GM19240 (cell line): ENCODE measurements around the gene PDCL2.
A peak's percentile ranks its signal among the peaks of the same experiment; 100 is the strongest.
"Not testable (repeated sequence)": the region's sequence is repeated elsewhere in the genome, so short reads cannot be mapped to it uniquely, and the experiment has no call there.

Source experiments
- DNase-seq: peaks from one replicate; pipeline ENCODE4 v3.0.0; 2011; ENCODE audit warnings: low spot score; ENCODE audit not compliant: insufficient read length

Gene PDCL2

DNA sequence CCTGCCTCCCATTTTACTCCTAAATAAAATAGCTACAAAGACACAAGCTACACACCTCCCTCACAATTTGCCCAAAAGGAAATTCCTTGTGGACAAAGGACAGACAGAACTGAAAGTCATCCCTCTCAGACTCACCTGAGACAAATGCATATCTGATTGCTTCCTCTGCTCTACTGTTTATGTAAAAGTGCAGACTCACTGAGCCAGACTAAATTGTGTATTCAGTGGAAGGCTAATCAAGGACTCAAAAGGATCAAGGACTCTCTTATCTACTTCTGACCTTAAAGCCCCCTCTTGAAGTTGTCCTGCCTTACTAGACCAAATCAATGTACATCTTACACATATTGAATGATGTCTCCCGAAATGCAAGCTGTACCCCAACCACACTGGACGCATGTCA lies 3.9 kb downstream of the PDCL2 start:
- no peak for DNase-seq

- not testable (repeated sequence) for DNase-seq
These were observed 9.3 kb downstream of the PDCL2 start for GRCh38 chr4:55582773-55583172.

DNA sequence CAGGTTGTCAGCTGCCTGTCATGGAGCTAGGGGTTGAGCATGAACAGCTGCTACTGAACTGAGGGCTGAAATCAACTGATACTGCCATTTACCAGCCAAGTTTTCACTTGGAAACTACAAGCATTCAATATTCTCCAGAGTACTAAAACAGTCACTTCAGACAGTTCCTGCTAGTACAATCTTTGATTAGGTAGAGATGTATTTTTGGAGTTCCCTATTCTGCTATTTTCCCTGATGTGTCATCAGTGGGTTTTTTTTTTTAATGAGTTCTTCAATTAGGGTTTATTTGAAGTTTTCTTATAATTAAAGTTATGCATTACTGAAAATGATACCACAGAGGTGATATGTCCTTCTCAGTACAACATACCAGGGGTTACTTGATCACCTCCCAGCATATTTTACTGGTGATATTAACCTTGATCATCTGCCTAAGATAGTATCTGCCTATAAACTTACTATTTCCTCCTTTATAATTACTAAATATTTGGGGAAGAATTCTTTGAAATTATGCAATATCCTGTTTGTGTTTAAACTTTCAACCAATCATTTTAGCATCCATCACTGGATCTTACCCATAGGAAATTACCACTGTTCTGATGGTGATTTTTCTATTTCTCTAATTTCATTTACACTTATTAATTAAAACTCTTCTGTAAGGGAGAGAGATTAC lies 13.6 kb downstream of the PDCL2 start:
- DNase-seq: no peak

GRCh38 chr4:55575513-55575912 lies 16.5 kb downstream of the PDCL2 start:
- no peak for DNase-seq

GRCh38 chr4:55574252-55574651 lies 17.8 kb downstream of the PDCL2 start:
- no peak for DNase-seq

- DNase-seq: no peak
These were observed 20.2 kb downstream of the PDCL2 start for GRCh38 chr4:55571806-55572205.

DNA sequence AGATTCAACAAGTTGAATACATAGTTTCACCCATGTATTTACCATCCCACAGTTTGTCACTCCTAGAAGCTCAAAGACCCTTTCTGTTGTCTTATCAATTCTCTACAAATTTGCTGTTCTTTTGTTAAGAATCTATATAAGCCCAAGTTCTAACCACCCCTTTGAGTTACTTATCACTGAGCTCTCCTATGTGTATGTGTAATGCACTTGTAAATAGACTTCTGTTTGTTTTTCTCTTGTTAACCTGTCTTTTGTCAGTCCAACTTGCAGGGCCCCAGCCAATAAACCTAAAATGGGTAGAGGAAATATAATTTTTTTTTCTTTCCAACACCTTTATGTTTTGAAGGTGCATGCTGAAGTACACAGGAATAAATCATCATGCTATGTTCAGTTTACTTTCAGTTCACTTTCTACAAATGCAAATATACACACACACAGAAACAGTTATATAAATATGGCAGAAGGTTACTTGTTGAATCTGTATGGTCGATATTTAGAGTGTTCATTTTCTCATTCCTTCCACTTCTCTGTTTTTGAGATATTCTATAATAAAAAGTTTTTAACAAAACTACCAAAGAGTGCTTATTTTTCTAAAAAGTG lies 23.0 kb downstream of the PDCL2 start:
- DNase-seq: no peak

GRCh38 chr4:55561889-55562288 lies 30.2 kb downstream of the PDCL2 start:
- no peak for DNase-seq

- no peak for DNase-seq
These were observed 31.9 kb downstream of the PDCL2 start for GRCh38 chr4:55560096-55560495.

DNA sequence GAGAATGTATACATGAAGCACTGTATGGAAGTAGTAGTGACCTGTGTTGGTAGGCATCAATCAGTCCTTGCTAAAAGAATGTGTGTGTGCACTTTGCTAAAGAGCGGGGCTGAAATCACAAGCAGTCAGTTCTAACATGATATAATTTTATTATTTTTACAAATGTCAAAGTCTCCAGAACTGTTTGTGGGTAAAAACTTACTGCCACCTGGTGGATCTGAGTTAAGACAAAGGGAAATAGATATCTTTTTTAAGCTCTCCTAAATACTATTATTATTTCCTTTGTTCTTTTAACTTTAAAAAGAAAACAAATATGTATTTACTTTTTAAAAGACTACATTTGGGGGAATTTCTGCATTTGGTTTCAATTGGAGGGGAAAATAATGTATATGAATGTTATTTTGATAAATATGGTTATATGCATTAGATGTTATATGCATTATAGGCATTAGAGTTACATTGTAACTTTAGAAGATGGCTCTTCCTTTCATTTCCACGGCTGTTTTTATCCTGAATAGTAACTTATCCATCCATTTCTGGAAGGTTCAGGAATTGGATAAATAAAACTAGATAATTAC lies 37.5 kb downstream of the PDCL2 start:
- no peak for DNase-seq

DNA sequence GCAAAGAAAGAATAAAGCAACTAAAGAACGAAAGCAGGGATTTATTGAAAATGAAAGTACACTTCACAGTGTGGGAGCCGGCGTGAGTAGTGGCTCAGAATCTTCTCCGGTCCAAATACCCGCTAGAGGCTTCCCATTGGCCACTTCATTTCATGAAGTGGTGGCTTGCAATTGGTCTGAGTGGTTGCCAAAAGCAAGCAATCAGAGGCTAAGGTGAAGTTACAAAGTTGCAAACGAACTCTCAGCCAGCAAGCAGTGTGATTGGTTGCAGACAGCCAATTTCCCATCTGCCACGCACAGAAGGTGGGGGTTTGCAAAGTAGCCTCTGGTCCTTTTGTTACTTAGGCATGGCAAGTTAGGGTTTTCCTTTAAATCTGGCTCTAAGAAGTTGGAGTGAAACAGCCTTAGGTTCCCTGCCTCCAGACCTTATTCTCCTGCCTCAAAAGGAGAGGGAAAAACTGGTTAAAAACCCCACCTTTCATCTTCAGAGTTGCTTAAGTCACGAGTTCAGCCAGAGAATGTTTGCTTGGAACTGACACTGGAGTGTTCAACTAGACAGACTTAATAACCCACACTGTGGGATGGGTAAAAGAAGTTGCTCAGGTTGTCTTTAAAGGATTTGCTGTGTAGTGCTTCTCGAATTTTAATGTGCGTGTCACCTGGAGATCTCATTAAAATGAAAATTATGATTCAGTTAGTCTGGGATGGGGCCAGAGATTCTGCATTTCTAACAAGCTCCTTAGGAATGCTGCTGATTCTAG lies 38.4 kb downstream of the PDCL2 start:
- DNase-seq: no peak

- not testable (repeated sequence) for DNase-seq
These were observed 40.1 kb downstream of the PDCL2 start for GRCh38 chr4:55551964-55552363.

- no peak for DNase-seq
These were observed 42.2 kb downstream of the PDCL2 start for GRCh38 chr4:55549888-55550287.

GRCh38 chr4:55547918-55548317 lies 44.1 kb downstream of the PDCL2 start:
- DNase-seq: no peak

DNA sequence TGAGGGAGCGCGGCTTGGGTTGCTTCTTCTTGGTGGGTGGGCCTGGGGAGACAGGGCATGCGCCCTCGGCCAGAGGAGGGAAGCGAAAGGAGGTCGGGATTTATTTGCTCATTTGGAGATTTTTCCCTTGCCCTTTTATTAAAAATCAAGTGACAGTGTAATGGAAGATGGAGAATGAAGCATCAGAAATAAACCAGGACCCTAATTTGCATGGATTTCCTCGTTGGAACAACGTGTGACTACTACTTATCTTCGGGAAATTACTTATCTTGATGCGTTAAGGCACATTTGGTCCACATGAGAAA lies 44.6 kb downstream of the PDCL2 start:
- no peak for DNase-seq

GRCh38 chr4:55546756-55547465 lies 45.1 kb downstream of the PDCL2 start, which contains the start of gene CLOCK:
Gene CLOCK, minus strand, starts transcription at chr4:55546909. Its CDS starts 64,124 bp downstream, at chr4:55482785.
- DNase-seq: peak; percentile 48

DNA sequence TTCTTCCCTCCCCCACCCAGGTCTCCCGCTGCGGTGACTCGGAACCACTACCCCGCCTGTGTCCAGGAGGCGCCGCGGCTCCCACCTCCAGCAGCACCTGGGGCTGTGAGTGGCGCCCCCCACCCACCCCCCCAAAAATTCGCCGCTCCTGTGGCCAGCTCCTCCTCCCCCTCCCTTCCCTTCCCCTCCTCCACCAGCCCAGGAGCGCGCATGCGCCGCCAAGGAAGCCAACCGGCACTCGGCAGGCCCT lies 45.6 kb downstream of the PDCL2 start:
- DNase-seq: no peak

DNA sequence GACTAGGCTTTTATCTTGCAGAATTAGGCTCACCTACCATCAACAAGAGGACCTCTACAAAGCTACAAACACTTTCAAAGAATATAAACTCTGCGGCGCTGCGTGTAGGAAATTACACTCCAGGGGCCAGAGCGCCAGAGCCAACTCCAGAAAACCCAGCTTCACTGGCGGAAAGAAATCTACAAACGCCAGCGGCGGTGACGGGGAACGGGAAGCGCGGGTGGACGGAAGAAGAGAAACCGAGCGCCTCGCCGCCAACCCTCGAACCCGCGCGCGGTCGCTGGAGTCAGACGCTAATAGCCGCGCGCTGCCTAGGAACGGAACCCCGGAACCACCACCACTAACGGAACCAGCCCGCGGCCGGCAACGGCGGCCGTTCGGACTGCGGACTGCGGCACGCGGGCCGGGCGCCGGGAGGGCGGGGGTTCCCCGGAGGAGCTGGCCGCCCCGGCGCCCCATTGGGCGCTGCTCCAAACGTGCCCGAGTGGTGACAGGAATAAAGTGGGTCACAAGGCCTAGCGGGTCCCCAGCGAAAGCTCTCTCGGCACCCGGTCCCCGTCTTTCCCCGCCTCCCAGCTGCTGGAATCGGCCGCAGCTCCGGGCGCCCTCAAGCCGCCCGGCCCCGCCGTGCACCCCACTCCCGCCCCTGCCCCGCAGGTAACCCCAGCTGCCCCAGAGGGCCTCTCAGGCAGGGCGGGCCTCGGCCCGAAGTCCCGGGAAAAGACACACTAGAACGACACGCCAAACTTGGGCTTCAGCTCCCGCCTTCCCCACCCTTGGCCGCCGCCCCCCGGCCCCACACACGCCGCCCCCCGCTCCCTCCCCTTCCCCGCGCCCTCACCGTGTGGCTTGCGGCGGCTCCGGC lies 46.2 kb downstream of the PDCL2 start:
- DNase-seq: peak; percentile 16

DNA sequence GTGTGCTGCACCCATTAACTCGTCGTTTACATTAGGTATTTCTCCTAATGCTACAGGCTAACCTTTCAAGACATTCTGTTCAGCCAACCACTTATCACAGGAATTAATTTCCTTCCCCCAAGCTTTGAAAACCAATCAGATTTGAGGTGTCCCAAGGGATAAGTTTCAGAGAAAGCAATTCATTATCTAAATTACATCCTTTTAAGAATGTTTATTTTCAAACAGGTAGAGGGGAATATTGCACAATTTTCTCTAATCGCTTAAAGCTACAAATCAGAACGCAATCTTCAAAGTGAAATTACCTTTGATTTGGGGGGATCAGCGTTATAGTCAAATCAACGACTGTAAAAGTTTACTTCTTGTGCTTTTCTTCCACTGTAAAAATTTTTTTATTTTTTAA lies 46.9 kb downstream of the PDCL2 start:
- no peak for DNase-seq

GRCh38 chr4:55543858-55544257 lies 48.2 kb downstream of the PDCL2 start:
- no peak for DNase-seq

- DNase-seq: no peak
These were observed 51.8 kb downstream of the PDCL2 start for GRCh38 chr4:55540271-55540670.
